ENCODE measurements around the gene NRL. TPM values are rescaled to one million over a fixed set of nuclear protein-coding genes. Genes with fewer than 3 reads are reported as not detected.

The NRL gene
- total RNA-seq, 2 donors from 2014 or later, result 1.8 to 2.2 TPM

- Mint-ChIP-seq H3K27ac (peak overlapping the region in 1 of 2 donors; percentile 18), H3K9me3 (no peaks in the 10 kb centered on the region), H3K27me3 (no peaks in the 10 kb centered on the region), H3K4me1 (ENCODE audit: low read depth in 2 of 2) (peaks cover 0 to 3% of the 10 kb centered on the region in 2 donors), H3K36me3 (no peaks in the 10 kb centered on the region), H3K4me3 (no peak overlapping the region)
- DNase-seq (ENCODE audit: low spot score) (no peak), ATAC-seq (no peak)
Observed at GRCh38 chr14:24062216-24062980, 52.4 kb downstream of the NRL start.

- no peak overlapping the region for H3K27ac Mint-ChIP-seq
- no peak overlapping the region for H3K4me3 Mint-ChIP-seq
- ATAC-seq, result no peak
Observed at GRCh38 chr14:24060984-24061913, 53.5 kb downstream of the NRL start.

GRCh38 chr14:24060443-24060842 lies 54.3 kb downstream of the NRL start:
- DNase-seq (ENCODE audit: low spot score) (no peak), ATAC-seq (no peak)
- no peaks in the 10 kb centered on the region for H3K36me3 Mint-ChIP-seq
- no peak overlapping the region for H3K4me3 Mint-ChIP-seq
- peaks cover 0 to 6% of the 10 kb centered on the region in 2 donors for H3K4me1 Mint-ChIP-seq (ENCODE audit: low read depth in 2 of 2)
- no peaks in the 10 kb centered on the region for H3K9me3 Mint-ChIP-seq
- no peak overlapping the region for H3K27ac Mint-ChIP-seq
- no peaks in the 10 kb centered on the region for H3K27me3 Mint-ChIP-seq

More at GRCh38 chr14:24060984-24061913, 53.5 kb downstream of the NRL start:
- Mint-ChIP-seq H3K27me3 (no peaks in the 10 kb centered on the region), H3K36me3 (no peaks in the 10 kb centered on the region), H3K9me3 (no peaks in the 10 kb centered on the region), H3K4me1 (ENCODE audit: low read depth in 2 of 2) (peaks cover 0 to 6% of the 10 kb centered on the region in 2 donors)
- DNase-seq (ENCODE audit: low spot score), result no peak

- no peak overlapping the region for H3K27ac Mint-ChIP-seq
- no peaks in the 10 kb centered on the region for H3K36me3 Mint-ChIP-seq
- DNase-seq (ENCODE audit: low spot score) (no peak), ATAC-seq (no peak)
- no peak overlapping the region for H3K4me3 Mint-ChIP-seq
- H3K9me3 Mint-ChIP-seq, result no peaks in the 10 kb centered on the region
- no peaks in the 10 kb centered on the region for H3K27me3 Mint-ChIP-seq
- H3K4me1 Mint-ChIP-seq (ENCODE audit: low read depth in 2 of 2), result peaks cover 0 to 6% of the 10 kb centered on the region in 2 donors
Observed at GRCh38 chr14:24059841-24060388, 54.8 kb downstream of the NRL start.

GRCh38 chr14:24058951-24059475 lies 55.7 kb downstream of the NRL start:
- H3K4me1 Mint-ChIP-seq (ENCODE audit: low read depth in 2 of 2), result peaks cover 0 to 9% of the 10 kb centered on the region in 2 donors
- H3K36me3 Mint-ChIP-seq, result no peaks in the 10 kb centered on the region
- DNase-seq (ENCODE audit: low spot score), result no peak
- H3K9me3 Mint-ChIP-seq, result no peaks in the 10 kb centered on the region
- H3K27ac Mint-ChIP-seq, result no peak overlapping the region
- no peak overlapping the region for H3K4me3 Mint-ChIP-seq
- ATAC-seq, result no peak
- H3K27me3 Mint-ChIP-seq, result no peaks in the 10 kb centered on the region

GRCh38 chr14:24058260-24058950 lies 56.3 kb downstream of the NRL start:
- Mint-ChIP-seq H3K4me1 (ENCODE audit: low read depth in 2 of 2) (peaks cover 4 to 13% of the 10 kb centered on the region in 2 donors), H3K9me3 (no peaks in the 10 kb centered on the region), H3K27me3 (no peaks in the 10 kb centered on the region), H3K27ac (no peak overlapping the region), H3K36me3 (no peaks in the 10 kb centered on the region), H3K4me3 (no peak overlapping the region)
- ATAC-seq (no peak), DNase-seq (ENCODE audit: low spot score) (no peak)

- Mint-ChIP-seq H3K9me3 (no peaks in the 10 kb centered on the region), H3K4me3 (no peak overlapping the region), H3K27me3 (no peaks in the 10 kb centered on the region), H3K36me3 (no peaks in the 10 kb centered on the region), H3K27ac (no peak overlapping the region), H3K4me1 (ENCODE audit: low read depth in 2 of 2) (peaks cover 9 to 19% of the 10 kb centered on the region in 2 donors)
- DNase-seq (ENCODE audit: low spot score), result no peak
- no peak for ATAC-seq
Observed at GRCh38 chr14:24057867-24058259, 56.9 kb downstream of the NRL start.

GRCh38 chr14:24057271-24057670 lies 57.5 kb downstream of the NRL start:
- Mint-ChIP-seq H3K36me3 (no peaks in the 10 kb centered on the region), H3K4me1 (ENCODE audit: low read depth in 2 of 2) (peaks cover 12 to 23% of the 10 kb centered on the region in 2 donors), H3K9me3 (no peaks in the 10 kb centered on the region), H3K4me3 (no peak overlapping the region), H3K27ac (no peak overlapping the region), H3K27me3 (no peaks in the 10 kb centered on the region)
- no peak for DNase-seq (ENCODE audit: low spot score)
- no peak for ATAC-seq

- no peaks in the 10 kb centered on the region for H3K9me3 Mint-ChIP-seq
- DNase-seq (ENCODE audit: low spot score), result no peak
- no peaks in the 10 kb centered on the region for H3K36me3 Mint-ChIP-seq
- H3K4me1 Mint-ChIP-seq (ENCODE audit: low read depth in 2 of 2), result peaks cover 12 to 23% of the 10 kb centered on the region in 2 donors
- H3K4me3 Mint-ChIP-seq, result no peak overlapping the region
- no peak for ATAC-seq
- no peaks in the 10 kb centered on the region for H3K27me3 Mint-ChIP-seq
- H3K27ac Mint-ChIP-seq, result no peak overlapping the region
Observed at GRCh38 chr14:24056800-24057184, 58.0 kb downstream of the NRL start.

GRCh38 chr14:24055971-24056799 lies 58.6 kb downstream of the NRL start:
- ATAC-seq, result no peak
- no peak overlapping the region for H3K4me3 Mint-ChIP-seq
- peaks cover 12 to 23% of the 10 kb centered on the region in 2 donors for H3K4me1 Mint-ChIP-seq (ENCODE audit: low read depth in 2 of 2)
- H3K27ac Mint-ChIP-seq, result no peak overlapping the region
- no peak for DNase-seq (ENCODE audit: low spot score)
- H3K36me3 Mint-ChIP-seq, result no peaks in the 10 kb centered on the region
- H3K27me3 Mint-ChIP-seq, result no peaks in the 10 kb centered on the region
- no peaks in the 10 kb centered on the region for H3K9me3 Mint-ChIP-seq

GRCh38 chr14:24054646-24055045 lies 60.1 kb downstream of the NRL start:
- peaks cover 16 to 28% of the 10 kb centered on the region in 2 donors for H3K4me1 Mint-ChIP-seq (ENCODE audit: low read depth in 2 of 2)
- DNase-seq (ENCODE audit: low spot score), result no peak
- H3K4me3 Mint-ChIP-seq, result no peak overlapping the region
- no peak overlapping the region for H3K27ac Mint-ChIP-seq
- H3K27me3 Mint-ChIP-seq, result no peaks in the 10 kb centered on the region
- no peaks in the 10 kb centered on the region for H3K9me3 Mint-ChIP-seq
- no peaks in the 10 kb centered on the region for H3K36me3 Mint-ChIP-seq
- ATAC-seq, result no peak

GRCh38 chr14:24054324-24054641 lies 60.5 kb downstream of the NRL start:
- Mint-ChIP-seq H3K27ac (no peak overlapping the region), H3K9me3 (no peaks in the 10 kb centered on the region), H3K4me3 (no peak overlapping the region), H3K4me1 (ENCODE audit: low read depth in 2 of 2) (peaks cover 16 to 28% of the 10 kb centered on the region in 2 donors), H3K36me3 (no peaks in the 10 kb centered on the region), H3K27me3 (no peaks in the 10 kb centered on the region)
- ATAC-seq (no peak), DNase-seq (ENCODE audit: low spot score) (no peak)

Data from natural killer cell treated with Interleukin-12 subunit alpha and Interleukin-12 subunit beta and Interleukin-15 and Interleukin-18, amount 100 ng/mL, for 72 hours (primary cell).